HepG2 (cell line): ENCODE measurements around the gene PLCB4.

Experiments
- CBX1 ChIP-seq: IDR thresholded peaks from one replicate; pipeline ENCODE4 v1.6.1; 2016; ENCODE audit warnings: antibody characterized with exemption, low read depth
- CHD4 ChIP-seq: fragments of 200-600 bp; sonication (generic); IDR thresholded peaks from 2 replicates; pipeline ENCODE4 v1.7.0; 2017; ENCODE audit warnings: mild to moderate bottlenecking, low read length, borderline replicate concordance
- GATA4 ChIP-seq: sonication (generic); IDR thresholded peaks from 2 replicates; pipeline ENCODE4 v1.6.1; 2016; ENCODE audit warnings: antibody characterized with exemption, low read depth, borderline replicate concordance
- KDM5A ChIP-seq: fragments of 200-600 bp; sonication (generic); IDR thresholded peaks from 2 replicates; pipeline ENCODE4 v1.7.0; 2018; ENCODE audit warnings: antibody characterized with exemption, mild to moderate bottlenecking, low read length, borderline replicate concordance
- ZBTB49 ChIP-seq: sonication (generic); formaldehyde crosslinking; IDR thresholded peaks from 2 replicates; pipeline ENCODE4 v1.4.0; 2020; ENCODE audit warnings: missing genetic modification reagents, borderline replicate concordance
- TF ChIP-seq, protein P1 (sequence below): sonication (generic); formaldehyde crosslinking; IDR thresholded peaks from 2 replicates; pipeline ENCODE4 v1.5.0; 2020; ENCODE audit warnings: missing genetic modification reagents
- TF ChIP-seq, protein P2 (sequence below): sonication (generic); formaldehyde crosslinking; IDR thresholded peaks from 2 replicates; pipeline ENCODE4 v1.5.0; 2020; ENCODE audit warnings: mild to moderate bottlenecking, missing genetic modification reagents, moderate library complexity

DNA sequence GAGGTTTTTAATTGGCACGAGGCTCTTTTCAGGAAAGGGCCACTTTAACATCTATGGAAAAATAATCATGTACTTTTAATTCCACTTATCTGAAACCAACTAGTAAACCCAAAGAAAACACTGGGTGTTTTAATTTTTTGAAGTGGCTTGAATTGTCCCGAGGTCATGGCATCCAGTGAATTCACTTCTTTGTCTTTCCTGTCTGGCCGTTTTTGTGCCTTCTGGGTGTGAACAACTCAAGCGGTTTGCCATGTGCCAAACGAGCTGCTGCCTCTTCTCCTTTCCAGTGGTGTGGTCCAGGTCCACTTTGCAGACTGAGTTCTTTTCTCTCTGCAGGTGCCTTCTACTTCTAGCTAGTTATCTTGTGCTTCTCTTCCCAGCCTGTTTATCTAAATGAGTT, 117.5 kb downstream of the PLCB4 start:
- TF ChIP-seq CHD4 (no peak), ZBTB49 (CRISPR knock-in tag) (no peak), KDM5A (no peak), CBX1 (no peak), GATA4 (no peak)
- TF ChIP-seq, protein P1, sequence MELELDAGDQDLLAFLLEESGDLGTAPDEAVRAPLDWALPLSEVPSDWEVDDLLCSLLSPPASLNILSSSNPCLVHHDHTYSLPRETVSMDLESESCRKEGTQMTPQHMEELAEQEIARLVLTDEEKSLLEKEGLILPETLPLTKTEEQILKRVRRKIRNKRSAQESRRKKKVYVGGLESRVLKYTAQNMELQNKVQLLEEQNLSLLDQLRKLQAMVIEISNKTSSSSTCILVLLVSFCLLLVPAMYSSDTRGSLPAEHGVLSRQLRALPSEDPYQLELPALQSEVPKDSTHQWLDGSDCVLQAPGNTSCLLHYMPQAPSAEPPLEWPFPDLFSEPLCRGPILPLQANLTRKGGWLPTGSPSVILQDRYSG (CRISPR knock-in tag), result no peak
- TF ChIP-seq, protein P2, sequence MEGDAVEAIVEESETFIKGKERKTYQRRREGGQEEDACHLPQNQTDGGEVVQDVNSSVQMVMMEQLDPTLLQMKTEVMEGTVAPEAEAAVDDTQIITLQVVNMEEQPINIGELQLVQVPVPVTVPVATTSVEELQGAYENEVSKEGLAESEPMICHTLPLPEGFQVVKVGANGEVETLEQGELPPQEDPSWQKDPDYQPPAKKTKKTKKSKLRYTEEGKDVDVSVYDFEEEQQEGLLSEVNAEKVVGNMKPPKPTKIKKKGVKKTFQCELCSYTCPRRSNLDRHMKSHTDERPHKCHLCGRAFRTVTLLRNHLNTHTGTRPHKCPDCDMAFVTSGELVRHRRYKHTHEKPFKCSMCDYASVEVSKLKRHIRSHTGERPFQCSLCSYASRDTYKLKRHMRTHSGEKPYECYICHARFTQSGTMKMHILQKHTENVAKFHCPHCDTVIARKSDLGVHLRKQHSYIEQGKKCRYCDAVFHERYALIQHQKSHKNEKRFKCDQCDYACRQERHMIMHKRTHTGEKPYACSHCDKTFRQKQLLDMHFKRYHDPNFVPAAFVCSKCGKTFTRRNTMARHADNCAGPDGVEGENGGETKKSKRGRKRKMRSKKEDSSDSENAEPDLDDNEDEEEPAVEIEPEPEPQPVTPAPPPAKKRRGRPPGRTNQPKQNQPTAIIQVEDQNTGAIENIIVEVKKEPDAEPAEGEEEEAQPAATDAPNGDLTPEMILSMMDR (CRISPR knock-in tag), result no peak
